Mammary epithelial cell (primary cell): ENCODE measurements around the gene IL32.

ENCODE experiments used
- CTCF ChIP-seq, 2 donors: IDR thresholded peaks in 1 of 2; conservative IDR thresholded peaks in 1 of 2; 2 replicates each; pipeline ENCODE4 v1.5.1; 2011 to 2012; ENCODE audit warnings: inconsistent platforms in 2 of 2, low read length in 2 of 2, mild to moderate bottlenecking in 2 of 2, control low read depth in 1 of 2, low read depth in 1 of 2; ENCODE audit not compliant: insufficient read depth in 1 of 2; ENCODE audit errors: extremely low read depth in 1 of 2
- EZH2 ChIP-seq: IDR thresholded peaks from 2 replicates; pipeline ENCODE4 v1.6.1; 2012; ENCODE audit warnings: low read length, inconsistent platforms, borderline replicate concordance

- no peak for TF ChIP-seq CTCF (conservative IDR thresholded peaks at IDR 0.05 in 1 of 2, IDR thresholded peaks at IDR 0.05 in 1 of 2; ENCODE audit: extremely low read depth in 1 of 2, insufficient read depth in 1 of 2, low read depth in 1 of 2, low read length in 2 of 2)
- TF ChIP-seq EZH2, result no peak
Measured at GRCh38 chr16:3092501-3092941, 27.1 kb downstream of the IL32 start.
